ENCODE results near the gene ST7. TPM values are rescaled to one million over a fixed set of nuclear protein-coding genes. Genes with fewer than 3 reads are reported as not detected.

ST7 gene
- total RNA-seq, 1 donor, result 31.5 TPM

DNA sequence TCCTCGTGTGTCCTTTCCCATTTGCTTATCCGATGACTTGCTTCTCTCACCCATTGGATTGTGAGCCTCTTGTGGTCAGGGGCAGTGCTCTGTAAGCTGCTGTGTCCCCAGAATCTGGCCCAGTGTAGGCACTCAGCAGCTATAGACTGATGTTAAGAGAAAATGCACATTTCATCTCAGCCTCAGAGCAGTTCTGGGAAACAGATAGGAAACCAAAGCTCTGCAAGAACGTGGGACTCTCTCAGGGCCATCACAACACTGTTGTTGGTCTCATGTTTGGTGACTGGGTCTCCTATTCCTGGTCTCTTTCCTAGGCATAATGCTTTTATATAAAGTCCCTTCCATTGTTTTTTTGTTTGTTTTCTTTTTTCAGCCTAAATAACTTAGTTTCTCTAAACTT lies 141.2 kb downstream of the ST7 start:
- TF ChIP-seq, protein P1, sequence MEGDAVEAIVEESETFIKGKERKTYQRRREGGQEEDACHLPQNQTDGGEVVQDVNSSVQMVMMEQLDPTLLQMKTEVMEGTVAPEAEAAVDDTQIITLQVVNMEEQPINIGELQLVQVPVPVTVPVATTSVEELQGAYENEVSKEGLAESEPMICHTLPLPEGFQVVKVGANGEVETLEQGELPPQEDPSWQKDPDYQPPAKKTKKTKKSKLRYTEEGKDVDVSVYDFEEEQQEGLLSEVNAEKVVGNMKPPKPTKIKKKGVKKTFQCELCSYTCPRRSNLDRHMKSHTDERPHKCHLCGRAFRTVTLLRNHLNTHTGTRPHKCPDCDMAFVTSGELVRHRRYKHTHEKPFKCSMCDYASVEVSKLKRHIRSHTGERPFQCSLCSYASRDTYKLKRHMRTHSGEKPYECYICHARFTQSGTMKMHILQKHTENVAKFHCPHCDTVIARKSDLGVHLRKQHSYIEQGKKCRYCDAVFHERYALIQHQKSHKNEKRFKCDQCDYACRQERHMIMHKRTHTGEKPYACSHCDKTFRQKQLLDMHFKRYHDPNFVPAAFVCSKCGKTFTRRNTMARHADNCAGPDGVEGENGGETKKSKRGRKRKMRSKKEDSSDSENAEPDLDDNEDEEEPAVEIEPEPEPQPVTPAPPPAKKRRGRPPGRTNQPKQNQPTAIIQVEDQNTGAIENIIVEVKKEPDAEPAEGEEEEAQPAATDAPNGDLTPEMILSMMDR (IDR thresholded peaks at IDR 0.05; ENCODE audit: insufficient read depth, low read depth, low read length), result no peak
- H3K4me3 ChIP-seq (ENCODE audit: low read depth, low read length), result no peak overlapping the region
- no peak for DNase-seq (ENCODE audit: low read depth)

DNA sequence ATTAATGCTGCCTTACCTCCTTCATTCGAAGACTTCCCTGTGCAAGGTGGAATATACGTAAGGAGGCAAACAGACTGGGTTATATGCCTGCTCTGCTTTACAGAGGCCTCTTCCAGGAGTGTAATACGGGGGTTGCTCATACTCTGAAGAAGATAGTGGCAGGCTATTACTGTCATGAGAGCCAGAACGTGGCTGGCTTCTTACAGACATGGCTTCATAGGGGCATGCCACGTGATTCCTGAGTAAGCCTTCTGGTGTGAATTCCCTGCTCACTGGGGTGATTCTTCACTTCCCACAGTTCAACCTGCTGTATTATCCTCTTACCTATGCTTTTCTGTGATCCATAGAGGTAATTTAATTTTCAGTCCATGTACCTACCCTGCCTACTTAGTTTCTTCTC lies 141.8 kb downstream of the ST7 start:
- no peak for DNase-seq (ENCODE audit: low read depth)
- H3K4me3 ChIP-seq (ENCODE audit: low read depth, low read length), result no peak overlapping the region
- TF ChIP-seq, protein P1 (IDR thresholded peaks at IDR 0.05; ENCODE audit: insufficient read depth, low read depth, low read length), result no peak

DNA sequence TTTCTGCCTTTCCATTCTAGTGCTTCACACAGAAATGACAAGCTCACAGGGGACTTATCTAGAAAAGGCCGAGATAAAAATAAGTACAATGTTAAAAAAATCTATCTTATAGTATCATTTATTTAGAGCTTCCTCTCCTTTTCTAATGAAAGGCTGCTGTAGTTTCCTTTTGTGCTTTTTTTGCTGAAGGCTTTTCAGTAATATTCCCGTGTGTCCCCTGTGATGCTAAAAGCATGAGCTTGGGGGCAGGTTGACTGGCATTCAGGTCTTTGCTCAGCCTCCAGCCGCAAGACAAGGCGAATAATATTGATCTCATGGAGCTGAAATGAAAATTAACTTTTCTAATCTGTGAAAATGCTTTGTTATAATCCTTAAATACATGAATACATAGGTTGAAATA lies 143.0 kb downstream of the ST7 start:
- no peak overlapping the region for H3K4me3 ChIP-seq (ENCODE audit: low read depth, low read length)
- TF ChIP-seq, protein P1 (IDR thresholded peaks at IDR 0.05; ENCODE audit: insufficient read depth, low read depth, low read length), result no peak
- no peak for DNase-seq (ENCODE audit: low read depth)

DNA sequence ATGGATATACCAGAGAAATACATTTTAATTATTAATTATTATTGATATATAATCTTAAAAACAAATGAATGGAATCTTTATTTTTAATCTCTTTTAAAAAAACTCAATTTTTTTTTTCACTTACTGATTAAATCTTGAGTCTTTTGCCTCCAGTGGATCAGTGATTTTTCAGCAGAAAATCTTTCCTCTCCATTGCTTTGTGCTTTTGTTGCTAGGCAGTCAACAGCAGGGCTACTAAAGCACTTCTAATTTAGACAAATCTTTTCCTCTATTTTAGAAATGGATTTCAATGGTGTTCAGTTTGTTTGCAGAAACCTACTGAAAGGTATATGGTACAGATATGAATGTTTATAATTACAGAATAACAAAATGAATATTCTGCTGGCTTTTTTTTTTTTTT lies 143.6 kb downstream of the ST7 start:
- no peak overlapping the region for H3K4me3 ChIP-seq (ENCODE audit: low read depth, low read length)
- no peak for DNase-seq (ENCODE audit: low read depth)
- TF ChIP-seq, protein P1 (IDR thresholded peaks at IDR 0.05; ENCODE audit: insufficient read depth, low read depth, low read length), result no peak

DNA sequence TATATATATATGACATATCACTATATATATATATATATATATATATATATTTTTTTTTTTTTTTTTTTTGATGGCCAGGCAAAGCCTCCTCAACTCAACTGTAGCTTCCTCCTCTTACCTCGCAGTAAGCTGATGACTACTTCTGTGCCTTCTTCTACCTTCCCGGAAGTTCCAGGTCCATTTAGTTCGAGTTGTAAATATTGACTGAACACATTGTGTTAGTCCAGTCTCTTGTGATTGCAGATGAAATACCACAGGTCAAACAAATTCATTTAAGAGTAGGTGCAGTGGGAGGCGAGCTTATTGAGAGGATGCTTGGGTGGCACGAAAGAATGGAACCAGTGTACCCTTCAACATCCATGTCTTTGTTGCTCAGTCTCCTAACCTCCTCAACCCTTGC lies 144.6 kb downstream of the ST7 start:
- TF ChIP-seq, protein P1 (IDR thresholded peaks at IDR 0.05; ENCODE audit: insufficient read depth, low read depth, low read length), result no peak
- H3K4me3 ChIP-seq (ENCODE audit: low read depth, low read length), result no peak overlapping the region
- no peak for DNase-seq (ENCODE audit: low read depth)

DNA sequence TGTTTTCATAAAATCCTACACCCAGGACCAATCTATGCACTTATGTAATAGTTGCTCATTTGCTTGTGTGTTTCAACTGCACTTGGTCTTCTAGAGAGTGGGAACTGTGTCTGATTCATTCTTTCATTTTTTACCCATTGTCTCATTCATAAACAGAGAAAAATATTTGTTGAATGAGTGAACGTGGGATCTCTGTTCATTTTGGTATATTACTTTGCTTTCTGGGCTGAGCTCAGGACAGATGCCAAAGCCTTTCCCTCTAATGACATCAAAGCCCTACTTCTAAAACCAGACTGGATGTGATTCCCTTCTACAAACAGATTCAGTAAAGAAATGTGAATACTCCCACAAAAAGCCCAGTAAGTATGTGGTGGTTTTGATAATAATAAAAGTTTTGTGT lies 145.2 kb downstream of the ST7 start:
- H3K4me3 ChIP-seq (ENCODE audit: low read depth, low read length), result no peak overlapping the region
- TF ChIP-seq, protein P1 (IDR thresholded peaks at IDR 0.05; ENCODE audit: insufficient read depth, low read depth, low read length), result no peak
- peak; percentile 83 for DNase-seq (ENCODE audit: low read depth)

DNA sequence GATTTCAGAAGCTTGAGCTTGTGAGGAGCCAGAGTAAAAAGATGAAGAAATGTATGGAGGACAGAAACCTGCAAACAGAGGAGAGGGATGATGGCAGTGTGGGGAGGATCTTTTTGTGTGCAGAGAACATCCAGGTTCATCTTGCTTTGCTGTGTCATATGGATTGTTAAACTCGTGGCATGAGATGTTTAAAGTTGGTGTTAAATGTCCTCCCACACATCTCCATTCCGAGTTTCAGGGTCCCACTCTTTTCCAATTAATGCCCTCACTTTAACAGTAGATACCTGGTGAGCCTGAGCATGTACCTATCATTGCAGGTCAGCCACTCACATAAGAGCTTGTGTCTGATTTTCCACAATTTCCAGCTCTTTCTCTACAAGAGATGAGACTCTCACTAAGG lies 147.7 kb downstream of the ST7 start:
- no peak overlapping the region for H3K4me3 ChIP-seq (ENCODE audit: low read depth, low read length)
- no peak for DNase-seq (ENCODE audit: low read depth)
- TF ChIP-seq, protein P1 (IDR thresholded peaks at IDR 0.05; ENCODE audit: insufficient read depth, low read depth, low read length), result no peak
